DMS153 treated with DMSO at 0.1 percent for 48 hours (cell line): Measurements from ENCODE around the gene BEAN1.
"Not testable (repeated sequence)": the region's sequence is repeated elsewhere in the genome, so short reads cannot be mapped to it uniquely, and the experiment has no call there.

Experiments
- DNase-seq: peaks from one replicate; lab custom pipeline; 2025; ENCODE audit not compliant: unreplicated experiment; lab: John Stamatoyannopoulos, UW

The BEAN1 gene

DNA sequence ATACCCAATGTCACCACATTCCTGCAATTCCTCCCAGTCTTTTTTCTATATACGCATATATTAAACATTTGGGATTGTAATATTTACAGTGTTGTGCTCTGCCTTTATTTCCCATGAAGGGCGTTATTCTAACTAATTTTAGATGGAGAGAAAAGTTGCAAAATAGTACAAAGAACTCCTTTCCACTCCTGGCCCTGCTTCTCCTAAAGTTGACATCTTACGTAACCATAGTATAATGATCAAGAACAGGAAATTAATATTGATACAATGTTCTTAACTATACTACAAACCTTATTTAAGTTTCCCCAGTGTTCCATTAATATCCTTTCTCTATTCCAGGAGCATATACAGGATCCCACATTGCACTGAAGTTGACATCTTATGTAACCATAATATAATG is 76.5 kb downstream of the BEAN1 start:
- no peak for DNase-seq

DNA sequence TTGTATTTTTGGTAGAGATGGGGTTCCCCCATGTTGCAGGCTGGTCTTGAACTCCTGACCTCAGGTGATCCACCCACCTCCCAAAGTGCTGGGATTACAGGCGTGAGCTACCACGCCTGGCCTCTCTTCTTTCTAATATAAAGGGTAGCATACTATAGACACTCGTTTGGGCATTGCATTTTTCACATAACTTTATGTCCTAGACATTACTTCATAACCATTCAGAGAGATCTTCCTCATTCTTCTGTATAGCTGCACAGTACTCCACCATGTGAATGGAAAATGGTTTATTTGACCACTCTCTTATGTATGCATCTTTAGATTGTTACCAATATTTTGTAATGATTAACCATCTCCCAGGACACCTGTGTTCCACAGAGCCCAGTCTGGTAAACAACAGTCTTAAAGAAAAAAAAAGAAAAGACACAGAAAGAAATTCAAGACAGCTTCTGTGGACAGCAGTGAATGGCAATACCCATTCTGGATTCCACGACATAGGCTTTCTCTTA is 80.7 kb downstream of the BEAN1 start:
- DNase-seq: no peak

DNA sequence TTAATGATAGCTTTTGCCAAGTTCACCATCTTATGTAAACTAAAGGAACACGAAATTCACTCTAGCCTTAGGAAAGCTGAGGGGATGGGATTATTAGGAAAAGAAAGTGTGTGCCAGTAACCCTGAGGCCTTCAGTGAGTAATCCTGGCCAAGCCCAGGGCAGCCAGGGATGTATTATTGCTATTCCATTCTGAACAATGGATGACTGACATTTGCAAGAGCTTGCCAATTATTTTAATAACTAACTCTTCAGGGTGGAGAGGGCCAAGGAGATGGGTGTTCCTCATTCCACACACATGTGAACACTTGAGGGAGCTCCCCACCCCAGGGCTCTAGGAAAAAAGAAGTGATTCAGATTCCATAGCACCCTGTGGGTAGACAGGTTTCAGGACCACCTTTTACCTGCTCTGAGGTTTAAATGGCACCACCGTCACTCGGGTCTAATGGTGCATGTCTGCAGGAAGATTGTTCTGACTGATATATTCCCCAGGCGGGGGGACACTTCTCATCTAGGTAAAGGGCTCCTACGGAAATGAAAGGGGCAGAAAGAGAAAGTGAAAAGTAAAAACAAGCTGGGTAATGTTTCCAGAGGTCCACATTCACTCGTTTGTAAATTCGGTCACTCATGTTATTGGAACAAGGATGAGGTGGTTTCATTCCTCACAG is 81.3 kb downstream of the BEAN1 start:
- DNase-seq: no peak

DNA sequence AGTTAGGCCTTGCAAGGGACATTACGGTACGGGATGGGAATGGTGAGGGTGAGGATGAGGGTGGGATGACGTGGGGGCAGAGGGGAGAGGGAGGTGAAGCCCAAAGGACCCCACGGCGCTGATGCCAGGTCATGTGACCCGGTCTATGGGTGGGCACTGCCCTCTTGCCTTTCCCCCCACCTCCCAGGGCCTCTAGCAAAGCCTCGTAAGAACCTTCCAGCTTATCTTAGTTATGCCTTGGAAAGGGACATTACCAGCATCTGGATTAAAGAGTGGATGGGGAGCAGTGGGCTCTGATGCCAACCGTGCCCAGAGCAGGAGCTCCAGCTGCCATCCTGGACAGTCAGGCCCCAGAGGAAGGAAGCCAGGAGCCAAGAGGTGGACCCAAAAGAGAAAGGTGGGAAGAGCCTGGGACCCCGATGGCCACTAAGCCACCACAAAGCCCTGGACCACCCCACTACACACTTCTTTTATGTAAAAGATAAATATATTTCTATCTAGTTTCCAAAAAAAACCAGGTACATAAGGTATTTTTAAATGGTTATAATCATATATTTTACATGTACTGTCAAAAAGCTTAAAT is 81.9 kb downstream of the BEAN1 start:
- DNase-seq: no peak

DNA sequence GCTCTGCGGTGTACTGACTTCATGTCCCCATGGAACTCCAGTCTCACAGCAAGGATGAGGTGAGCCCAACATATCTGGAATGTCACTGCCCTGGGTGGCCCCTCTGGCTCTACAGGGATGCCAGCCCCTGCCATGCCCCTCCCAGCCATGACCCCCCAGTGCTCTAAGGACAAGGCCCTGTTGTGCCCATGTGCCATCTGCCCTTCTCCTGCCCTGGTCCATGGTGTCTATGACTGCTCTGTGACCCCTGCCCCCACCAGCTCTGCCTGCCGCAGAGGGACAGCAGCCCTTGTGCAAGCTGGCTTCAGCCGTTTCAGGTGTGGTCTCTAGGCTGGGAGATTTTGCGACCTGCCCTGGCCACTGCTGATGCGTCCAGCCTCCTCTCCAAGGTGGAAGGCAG is 82.5 kb downstream of the BEAN1 start:
- DNase-seq: no peak

DNA sequence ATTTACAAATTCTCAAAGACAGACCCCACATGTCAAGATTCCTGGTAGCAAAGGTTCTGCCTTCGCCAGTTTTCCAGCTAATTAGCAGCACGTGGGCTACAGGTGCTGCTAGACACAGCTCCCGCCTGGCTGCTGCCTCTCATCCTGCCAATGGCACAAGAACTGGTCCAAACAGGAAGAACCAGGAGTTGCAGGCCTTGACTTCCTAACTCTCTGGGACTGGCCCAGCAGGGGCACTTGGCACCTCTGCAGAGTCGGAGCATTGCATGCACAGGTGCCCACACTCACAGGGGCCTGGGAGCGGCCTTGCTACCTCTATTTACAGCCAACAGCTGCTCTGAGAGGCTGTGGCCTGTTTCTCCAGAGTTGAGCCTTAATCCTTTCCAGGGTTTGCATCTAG is 83.2 kb downstream of the BEAN1 start:
- DNase-seq: no peak

DNA sequence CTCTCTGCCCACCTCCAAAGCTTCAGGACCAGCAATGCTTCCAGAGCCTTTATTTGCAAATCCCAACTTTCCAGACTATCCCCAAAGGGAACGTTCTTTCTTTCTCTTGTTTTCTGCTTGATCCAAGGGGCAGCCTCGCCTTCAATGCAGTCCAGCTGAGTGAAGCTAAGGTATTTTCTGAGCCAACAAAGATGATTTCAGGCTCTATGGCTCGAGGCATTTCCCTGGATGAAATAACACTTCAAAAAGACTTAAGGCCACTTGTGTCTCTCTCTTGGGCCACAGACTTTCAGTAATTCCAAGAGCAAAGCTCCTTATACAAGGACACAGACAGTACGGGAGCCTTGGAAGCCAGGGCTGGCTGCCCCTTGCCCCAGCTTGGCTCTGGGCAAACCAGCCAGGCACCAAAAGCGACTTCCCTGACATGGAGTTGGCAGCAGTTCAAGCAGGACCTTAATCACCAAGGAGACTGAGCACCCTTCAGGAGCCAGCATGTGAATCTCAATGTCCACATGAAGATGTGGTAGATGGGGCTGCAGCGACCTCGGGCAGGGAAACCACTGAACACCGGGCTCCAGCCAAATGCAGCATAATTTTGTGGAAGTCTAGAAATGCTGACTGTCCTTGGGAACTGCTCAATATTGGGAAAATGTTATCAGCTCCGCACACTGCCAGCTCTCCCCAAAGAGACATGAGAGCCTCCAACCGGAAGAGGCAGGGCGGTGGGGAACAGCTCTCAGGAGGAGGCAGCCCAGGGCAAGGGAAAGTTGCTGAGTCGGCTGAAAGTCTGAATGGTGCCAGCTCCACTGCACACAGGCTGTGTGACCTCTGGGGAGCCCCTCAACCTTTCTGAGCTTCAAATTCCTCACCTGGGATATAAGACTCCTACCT is 83.9 kb downstream of the BEAN1 start:
- peak; percentile 11 for DNase-seq

DNA sequence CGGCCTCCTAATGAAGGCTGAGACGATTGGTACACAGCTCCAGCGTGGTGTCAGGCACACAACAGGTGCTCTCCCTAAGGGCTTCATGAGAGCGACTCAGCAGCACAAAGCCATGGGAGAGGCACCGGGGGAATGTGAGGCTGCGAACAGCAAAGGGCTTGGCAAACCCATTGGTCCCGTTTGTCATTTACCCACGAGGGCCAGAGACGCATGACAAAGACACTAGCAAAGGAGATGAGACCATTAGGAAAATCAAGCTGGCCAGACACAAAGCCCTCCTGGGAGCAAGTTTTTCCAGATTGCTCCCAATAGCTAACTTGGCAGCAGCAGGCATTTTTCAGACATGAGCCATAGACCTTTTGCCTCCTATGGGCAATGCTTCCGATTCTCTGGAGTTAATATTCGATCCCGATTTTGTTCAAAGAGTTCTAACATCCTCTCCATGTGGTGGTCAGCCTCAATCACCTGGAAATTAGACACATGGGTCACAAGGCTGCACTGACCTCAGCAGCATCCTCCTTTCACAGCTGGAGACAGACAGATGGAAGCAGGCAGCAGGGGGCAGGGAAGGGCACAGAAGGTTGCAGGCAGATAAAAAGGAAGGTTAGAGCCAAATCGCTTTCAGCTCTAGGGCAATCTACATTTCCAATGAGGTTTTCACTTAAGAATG is 84.6 kb downstream of the BEAN1 start:
- no peak for DNase-seq

DNA sequence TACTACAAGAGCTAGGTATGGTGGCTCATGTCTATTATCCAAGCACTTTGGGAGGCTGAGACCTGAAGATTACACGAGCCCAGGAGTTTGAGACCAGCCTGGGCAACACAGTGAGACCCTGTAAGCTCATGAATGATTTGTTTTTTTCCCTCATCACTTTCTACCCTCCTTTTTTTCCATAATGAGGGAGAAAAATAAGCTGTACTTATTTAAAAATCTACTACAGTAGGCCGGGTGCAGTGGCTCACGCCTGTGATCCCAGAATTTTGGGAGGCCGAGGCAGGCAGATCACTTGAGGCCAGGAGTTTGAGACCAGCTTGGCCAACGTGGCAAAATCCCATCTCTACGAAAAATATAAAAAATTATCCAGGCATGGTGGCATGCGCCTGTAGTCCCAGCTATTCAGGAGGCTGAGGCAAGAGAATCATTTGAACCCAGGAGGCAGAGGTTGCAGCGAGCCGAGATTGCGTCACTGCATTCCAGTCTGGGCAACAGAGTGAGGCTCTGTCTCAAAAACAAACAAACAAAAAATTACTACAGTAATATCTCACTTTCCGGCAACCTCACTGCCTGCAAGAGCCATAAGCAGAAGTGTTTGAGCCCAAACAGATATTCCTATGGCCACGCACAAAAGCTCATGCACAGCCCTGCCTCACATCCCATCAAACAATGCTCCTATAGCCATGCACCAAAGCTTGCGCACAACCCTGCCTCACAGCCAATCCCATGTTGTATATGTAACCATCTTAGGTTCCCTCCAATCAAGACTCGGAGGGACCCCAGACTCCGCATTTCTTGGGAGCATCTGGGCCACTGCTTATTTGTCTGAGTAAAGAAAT is 85.4 kb downstream of the BEAN1 start:
- no peak for DNase-seq

DNA sequence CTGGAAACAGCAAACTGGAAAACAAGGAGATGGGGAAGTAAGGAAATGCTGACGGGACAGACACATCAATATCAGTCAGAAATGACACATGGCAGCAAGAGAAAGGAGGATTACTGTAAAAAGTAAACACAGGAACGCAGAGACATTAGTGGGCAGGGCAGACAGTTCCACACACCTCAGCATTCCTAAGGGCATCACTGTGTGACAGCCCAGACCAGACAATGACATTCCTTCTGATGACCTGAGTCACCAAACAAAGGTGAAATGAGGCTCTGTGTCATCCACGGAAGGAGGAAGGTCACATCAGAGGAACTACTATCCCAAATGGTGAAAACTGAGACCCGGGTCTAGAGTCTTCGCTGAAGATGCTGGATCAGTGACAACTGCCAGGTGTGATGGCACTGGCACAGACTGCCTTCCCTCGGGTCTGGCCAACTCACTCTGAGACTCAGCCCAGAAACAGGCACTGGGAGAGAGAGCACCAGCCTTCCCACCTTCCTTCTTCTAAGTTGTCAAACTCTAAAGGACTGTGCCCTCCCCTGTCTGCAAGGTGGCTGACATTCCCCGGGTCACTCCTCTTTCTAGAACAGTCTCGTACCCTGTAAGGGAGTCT is 86.1 kb downstream of the BEAN1 start:
- DNase-seq: no peak

DNA sequence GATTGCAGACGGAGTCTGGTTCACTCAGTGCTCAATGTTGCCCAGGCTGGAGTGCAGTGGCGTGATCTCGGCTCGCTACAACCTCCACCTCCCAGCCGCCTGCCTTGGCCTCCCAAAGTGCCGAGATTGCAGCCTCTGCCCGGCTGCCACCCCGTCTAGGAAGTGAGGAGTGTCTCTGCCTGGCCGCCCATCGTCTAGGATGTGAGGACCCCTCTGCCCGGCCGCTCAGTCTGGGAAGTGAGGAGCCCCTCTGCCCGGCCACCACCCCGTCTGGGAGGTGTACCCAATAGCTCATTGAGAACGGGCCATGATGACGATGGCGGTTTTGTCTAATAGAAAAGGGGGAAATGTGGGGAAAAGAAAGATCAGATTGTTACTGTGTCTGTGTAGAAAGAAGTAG is 87.3 kb downstream of the BEAN1 start:
- not testable (repeated sequence) for DNase-seq

DNA sequence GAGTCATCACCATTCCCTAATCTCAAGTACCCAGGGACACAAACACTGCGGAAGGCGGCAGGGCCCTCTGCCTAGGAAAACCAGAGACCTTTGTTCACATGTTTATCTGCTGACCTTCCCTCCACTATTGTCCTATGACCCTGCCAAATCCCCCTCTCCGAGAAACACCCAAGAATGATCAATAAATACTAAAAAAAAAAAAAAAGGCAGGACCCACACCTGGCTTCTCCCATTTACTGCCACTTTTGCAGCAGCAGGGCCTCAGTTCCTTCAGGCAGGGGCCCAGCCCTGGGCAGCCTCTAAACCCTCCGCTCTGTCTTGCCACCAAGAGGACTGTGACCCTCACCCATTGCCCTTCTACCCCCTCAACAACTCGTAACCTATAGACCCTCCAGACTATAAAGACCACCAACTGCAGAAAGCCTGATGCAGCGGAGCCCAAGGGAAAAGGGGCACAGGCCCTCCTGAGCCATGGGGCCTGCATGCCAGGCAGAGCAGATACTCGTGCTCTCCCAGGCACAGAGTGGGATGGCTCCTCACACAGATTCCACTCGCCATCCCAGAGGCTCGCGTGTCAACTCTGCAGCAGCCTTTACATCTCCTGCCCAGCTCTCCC is 88.0 kb downstream of the BEAN1 start:
- DNase-seq: not testable (repeated sequence)

DNA sequence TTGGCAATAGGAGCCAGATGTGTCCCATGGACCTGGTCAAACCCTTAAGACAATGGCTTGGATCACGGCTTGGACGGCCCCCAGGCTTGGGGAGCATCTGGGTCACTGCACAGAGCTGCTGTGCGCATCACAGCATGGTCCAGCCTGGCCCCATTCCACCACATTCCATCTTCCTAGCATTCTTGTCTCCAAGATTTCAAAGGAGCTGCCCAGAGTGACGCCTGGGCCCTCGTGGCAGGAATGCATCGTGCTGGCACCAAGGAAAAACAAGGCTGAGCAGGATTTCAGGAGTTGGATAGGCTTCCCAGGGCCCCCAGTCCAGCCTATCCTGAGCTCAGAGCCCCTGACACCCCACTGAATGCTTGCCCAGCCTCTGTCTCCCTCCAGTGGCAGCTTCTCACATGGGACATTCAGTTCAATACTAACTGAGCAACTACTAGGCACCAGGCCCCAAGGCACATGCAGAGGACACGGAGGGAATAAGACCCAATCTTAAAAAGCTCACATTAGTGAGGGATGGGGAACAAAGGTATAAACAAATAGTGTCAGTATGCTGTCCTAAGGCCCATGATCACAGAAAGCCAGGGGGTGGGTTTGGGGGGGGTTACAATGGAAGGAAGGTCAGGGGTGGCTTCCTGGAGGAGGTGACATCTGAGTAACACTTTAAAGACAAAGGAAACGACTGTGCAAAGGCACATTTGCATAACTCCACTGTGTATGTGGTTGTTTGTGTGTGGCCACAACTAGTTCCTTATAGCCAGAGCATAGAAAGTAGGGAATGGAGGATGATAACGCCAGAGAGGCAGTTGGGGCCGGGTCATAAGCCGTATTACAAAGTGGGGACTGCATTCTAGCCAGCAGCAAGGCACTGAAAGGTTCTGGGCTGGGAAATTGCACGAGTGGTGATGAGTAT is 88.8 kb downstream of the BEAN1 start:
- no peak for DNase-seq

DNA sequence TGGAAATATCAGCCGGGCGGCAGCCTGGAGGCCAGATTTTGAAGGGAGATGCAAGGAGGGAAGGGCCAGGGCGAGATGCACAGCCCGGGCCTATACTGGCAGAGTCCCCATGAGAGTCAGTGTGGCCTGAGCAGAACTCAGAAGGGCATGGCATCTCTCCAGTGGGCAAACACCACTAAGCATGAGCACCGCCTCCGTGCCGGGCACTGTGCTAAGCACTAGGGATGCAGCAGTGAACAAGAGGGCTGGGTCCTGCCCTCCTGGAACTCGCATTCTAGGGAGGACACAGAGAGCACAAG is 89.4 kb downstream of the BEAN1 start:
- DNase-seq: no peak

DNA sequence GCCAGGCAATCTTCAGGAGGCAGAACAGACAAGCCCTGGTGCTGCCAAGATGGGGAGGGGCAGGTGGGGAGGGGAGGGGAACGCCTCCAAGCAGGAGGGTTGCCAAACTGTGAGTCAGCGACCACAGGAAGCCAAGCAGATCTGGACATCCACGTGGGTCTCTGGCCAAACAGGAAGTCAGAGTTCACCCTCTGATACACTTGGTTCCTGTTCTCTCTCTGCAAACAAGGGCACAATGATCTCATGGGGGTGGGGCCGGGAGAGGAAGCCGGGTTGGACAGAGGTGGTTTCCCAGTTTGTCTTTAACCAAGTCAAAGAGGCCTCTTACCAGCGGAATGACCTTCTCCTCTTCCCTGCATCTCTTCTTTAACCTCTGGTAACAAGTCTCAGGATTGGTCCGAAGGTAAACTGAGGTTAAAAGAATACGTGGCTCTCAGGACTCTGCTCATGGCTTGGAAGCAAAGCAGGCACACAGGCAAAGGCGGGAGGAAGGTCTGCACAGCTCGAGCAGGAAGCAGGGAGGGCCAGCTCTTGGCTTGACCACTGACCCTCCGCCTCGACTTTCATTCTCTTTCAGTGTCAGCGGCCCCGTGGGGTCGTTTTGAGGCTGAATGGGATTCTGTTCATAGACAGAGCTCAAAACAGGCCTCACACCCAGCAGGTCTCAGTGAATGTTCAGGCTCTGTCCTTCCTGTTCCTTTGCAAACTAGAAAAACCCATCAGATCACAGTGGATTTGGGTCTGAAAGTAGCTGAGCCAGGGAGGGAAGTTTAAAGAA is 89.9 kb downstream of the BEAN1 start:
- DNase-seq: peak; percentile 90

DNA sequence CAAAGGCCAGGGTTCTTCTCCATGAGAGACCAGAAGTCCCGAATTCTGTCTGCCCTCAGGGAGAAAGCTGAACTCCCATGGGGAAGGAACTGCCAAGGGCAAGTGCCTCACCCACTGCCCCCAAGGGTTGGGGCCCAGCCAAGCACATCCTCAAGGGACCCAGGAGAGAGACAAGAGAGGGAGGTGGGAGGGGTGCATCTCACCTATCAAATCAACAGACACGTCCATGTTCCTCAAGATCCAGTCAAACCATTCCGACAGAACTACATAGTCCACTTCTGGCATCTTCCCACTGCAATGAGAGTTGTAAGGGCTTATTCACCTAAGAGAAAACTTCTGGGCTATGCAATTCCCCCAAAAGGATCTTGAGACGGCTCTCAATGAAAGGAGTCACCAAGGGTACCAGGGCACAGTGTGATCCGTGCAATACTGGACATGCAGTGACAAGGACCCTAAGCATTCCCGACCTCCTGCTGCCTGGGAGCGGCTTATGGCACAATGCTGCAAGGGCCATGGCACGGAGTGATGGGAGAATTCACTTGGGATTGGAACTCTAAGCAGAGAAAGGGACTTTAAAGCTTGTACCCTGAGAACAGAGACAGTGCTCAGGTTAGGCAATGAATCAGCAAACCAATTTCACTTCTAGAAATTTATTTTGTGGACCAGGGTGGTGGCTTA is 90.6 kb downstream of the BEAN1 start:
- DNase-seq: no peak
